ENCODE measurements around the gene CRACDL.

The CRACDL gene

DNA sequence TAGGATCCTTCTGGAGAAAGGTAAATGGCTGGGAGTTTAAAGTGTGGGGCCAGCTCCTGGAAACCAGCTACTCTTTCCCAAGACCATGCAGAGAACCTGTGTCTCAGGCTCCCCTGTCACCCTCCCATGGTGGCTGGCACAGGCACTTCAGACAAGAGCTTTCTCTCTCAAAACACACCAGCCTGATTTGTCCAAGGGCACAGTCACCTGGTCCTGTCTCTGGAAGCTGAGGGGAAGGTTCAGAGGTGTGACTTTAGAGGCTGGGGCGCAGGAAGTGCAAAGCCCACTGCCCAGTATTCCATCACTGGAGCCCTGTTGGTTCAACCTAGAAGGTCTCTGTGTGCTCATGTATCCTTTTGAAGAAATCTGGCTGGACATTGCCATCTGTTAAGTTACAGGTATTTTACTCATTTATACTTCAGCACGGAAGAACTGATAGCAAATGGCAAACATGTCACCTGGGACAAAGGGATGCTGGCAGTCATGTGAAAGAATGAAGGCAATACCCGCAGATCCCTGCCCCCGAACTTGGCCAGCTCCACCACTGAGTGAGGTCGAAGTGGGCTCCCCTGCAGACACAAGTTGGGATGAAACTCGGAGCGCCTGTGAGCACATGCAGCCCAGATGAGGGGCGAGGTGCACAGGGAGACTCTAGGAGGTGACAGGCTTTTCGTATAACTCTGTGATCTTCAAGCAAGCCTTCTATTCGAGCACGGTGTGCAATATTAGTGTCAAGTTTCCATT, 108.2 kb downstream of the CRACDL start:
- H3K4me3 ChIP-seq (ENCODE audit: low read depth, low read length): no peak overlapping the region
- TF ChIP-seq, protein P1, sequence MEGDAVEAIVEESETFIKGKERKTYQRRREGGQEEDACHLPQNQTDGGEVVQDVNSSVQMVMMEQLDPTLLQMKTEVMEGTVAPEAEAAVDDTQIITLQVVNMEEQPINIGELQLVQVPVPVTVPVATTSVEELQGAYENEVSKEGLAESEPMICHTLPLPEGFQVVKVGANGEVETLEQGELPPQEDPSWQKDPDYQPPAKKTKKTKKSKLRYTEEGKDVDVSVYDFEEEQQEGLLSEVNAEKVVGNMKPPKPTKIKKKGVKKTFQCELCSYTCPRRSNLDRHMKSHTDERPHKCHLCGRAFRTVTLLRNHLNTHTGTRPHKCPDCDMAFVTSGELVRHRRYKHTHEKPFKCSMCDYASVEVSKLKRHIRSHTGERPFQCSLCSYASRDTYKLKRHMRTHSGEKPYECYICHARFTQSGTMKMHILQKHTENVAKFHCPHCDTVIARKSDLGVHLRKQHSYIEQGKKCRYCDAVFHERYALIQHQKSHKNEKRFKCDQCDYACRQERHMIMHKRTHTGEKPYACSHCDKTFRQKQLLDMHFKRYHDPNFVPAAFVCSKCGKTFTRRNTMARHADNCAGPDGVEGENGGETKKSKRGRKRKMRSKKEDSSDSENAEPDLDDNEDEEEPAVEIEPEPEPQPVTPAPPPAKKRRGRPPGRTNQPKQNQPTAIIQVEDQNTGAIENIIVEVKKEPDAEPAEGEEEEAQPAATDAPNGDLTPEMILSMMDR (IDR thresholded peaks at IDR 0.05; ENCODE audit: control insufficient read depth, extremely low read depth, insufficient read depth): no peak
- DNase-seq (ENCODE audit: low read depth): no peak

DNA sequence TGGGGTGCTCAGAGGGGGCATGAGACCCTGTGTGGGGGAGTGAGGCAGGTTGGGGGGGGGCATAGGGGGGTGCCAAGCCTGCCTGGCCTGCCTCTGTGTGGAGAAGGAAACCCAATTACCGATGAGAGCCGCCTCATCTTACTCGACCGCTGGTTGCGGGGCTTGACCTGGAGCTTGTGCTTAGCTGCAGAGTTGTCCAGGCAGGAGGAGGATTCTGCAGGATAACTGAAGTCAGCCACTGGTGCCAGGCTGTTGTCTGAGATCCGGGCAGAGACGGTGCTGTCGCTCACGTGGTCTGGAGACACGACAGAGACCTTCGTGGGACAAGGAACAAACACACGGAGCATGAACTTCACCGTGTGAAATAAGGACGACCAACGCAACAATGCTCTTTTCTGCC, 109.2 kb downstream of the CRACDL start:
- TF ChIP-seq, protein P1 (IDR thresholded peaks at IDR 0.05; ENCODE audit: control insufficient read depth, extremely low read depth, insufficient read depth): no peak
- DNase-seq (ENCODE audit: low read depth): no peak

DNA sequence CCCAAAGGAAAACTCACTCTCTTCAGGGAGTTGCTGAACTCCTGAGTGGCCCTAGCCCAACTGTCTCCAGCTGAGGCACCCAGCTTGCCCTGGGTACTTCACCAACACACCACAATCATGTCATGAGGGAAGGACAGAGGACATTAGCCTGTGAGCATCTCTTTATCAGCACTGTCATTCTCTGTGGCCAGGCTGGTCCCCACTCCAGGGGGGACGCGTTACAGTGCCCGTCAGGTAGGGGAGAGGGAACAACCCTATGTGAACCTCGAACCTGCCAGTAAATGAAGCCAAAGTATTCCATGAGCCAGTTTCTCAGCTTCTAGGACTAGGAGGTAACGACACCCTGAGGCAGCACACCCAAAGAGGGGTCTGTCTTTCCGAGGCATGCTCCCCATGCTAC, 110.2 kb downstream of the CRACDL start:
- TF ChIP-seq, protein P1 (IDR thresholded peaks at IDR 0.05; ENCODE audit: control insufficient read depth, extremely low read depth, insufficient read depth): no peak
- H3K4me3 ChIP-seq (ENCODE audit: low read depth, low read length): no peak overlapping the region
- no peak for DNase-seq (ENCODE audit: low read depth)

More for the DNA sequence above, 109.2 kb downstream of the CRACDL start:
- H3K4me3 ChIP-seq (ENCODE audit: low read depth, low read length): no peak overlapping the region

DNA sequence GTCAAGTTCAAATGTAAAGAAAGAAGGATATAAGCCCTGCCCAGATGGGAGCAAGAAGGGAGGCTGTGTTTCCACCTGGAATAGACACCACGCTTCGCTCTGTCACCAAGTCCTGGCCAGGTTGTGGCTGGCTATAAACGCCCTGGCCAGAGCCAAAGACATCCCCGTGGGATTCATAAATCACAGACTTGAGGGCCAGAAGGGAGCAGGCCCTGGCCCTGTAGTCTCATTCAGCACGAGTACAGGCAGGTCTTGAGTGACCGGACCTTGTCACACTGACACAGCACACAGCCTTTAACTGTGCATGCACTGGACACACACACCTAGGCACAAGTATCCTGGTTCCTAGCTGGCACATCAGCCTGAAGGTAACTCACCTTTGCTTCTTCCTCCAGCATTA, 110.6 kb downstream of the CRACDL start:
- H3K4me3 ChIP-seq (ENCODE audit: low read depth, low read length): no peak overlapping the region
- DNase-seq (ENCODE audit: low read depth): no peak
- TF ChIP-seq, protein P1 (IDR thresholded peaks at IDR 0.05; ENCODE audit: control insufficient read depth, extremely low read depth, insufficient read depth): no peak

DNA sequence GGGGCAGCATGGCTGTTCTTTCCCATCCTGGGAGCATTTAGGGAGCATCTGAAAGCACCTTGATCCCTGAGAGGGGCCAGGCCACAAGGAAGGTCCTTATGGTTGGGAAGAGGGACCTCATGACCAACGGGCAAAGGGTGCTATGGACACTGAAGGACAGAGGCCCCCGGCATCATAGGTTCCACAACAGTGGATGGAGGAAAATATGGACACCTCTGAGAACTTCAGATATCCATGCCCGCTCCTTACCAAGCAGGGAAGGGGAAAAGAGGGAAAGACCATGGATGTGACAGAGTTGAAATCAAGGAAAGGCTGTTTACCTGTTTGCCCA, 111.0 kb downstream of the CRACDL start:
- no peak for DNase-seq (ENCODE audit: low read depth)
- TF ChIP-seq, protein P1 (IDR thresholded peaks at IDR 0.05; ENCODE audit: control insufficient read depth, extremely low read depth, insufficient read depth): no peak
- H3K4me3 ChIP-seq (ENCODE audit: low read depth, low read length): no peak overlapping the region

DNA sequence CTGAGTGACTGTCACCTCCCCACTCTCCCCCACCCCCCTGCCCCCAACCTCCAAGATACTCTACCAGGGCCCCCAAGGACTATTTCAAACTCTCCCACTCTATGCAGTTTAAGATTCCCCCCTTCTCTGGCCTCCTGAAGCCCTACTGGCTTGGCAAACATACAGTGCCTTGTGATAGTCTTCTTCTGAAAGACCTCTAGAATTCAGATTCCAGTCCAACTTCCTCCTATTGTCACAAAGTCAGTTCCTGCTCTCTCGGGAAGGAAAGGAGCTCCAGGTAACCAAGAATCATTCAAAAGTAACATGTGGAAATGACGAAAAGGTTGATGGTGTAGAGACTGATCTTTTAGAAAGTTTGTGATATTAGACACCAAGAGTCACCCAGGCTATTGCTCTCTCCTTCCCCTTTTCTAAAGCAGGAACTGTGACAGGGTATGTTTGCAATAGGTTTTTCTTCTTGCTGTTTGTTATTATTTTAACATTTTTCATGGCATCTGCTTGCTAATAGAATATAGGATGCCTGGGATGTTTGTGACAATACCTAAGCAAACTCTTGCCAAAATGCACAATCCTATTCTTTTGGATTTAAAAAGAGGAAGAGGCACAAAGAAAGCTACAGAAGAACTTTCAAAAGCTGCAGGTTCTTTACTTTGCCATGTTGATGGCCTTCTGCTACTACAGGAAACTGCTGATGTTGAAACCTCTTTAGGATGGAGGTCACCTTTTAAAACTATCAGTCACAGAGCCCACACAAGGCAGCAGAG, 111.6 kb downstream of the CRACDL start:
- DNase-seq (ENCODE audit: low read depth): no peak
- no peak overlapping the region for H3K4me3 ChIP-seq (ENCODE audit: low read depth, low read length)
- TF ChIP-seq, protein P1 (IDR thresholded peaks at IDR 0.05; ENCODE audit: control insufficient read depth, extremely low read depth, insufficient read depth): no peak

All from LNCaP clone FGC (cell line).